H1 (cell line): ENCODE results near the gene TFG. TPM values are rescaled to one million over a fixed set of nuclear protein-coding genes. Genes with fewer than 3 reads are reported as not detected.

Experiments used
- CTCF ChIA-PET: fragments of 300-600 bp; sonication (Branson Sonifier 250); formaldehyde crosslinking; loops from one replicate; lab custom pipeline; 2021; ENCODE audit not compliant: partially characterized antibody; lab: Charles Lee
- POLR2A ChIA-PET: fragments of 300-600 bp; sonication (Branson Sonifier 250); formaldehyde crosslinking; loops from one replicate; lab custom pipeline; 2021; ENCODE audit warnings: inconsistent platforms; ENCODE audit not compliant: partially characterized antibody; lab: Charles Lee
- DNase-seq, 2 experiments: peaks; one replicate each; pipeline versions ENCODE4 v3.0.0 to v3.0.0-alpha.2; 2010 to 2022; ENCODE audit warnings: low spot score in 2 of 2, low read depth in 1 of 2, mixed read lengths in 1 of 2
- FAIRE-seq: peaks from 2 replicates; lab custom pipeline; 2011; peaks lifted over from hg19 to GRCh38; lab: Jason Lieb, UNC
- H2AFZ ChIP-seq: 2 replicates; pipeline ENCODE4 v1.8.1; 2012; ENCODE audit warnings: low read length, inconsistent platforms
- H2AK5ac ChIP-seq: 2 replicates; pipeline ENCODE4 v1.6.1; 2013; ENCODE audit warnings: low read depth, low read length
- H2BK120ac ChIP-seq: replicated peaks from 2 replicates; pipeline ENCODE3; 2013; ENCODE audit warnings: low read depth, low read length, inconsistent platforms
- H2BK12ac ChIP-seq: 2 replicates; pipeline ENCODE4 v1.6.1; 2013; ENCODE audit warnings: low read depth, low read length
- H2BK15ac ChIP-seq: 2 replicates; pipeline ENCODE4 v1.6.1; 2013; ENCODE audit warnings: low read length
- H2BK20ac ChIP-seq: 2 replicates; pipeline ENCODE4 v1.6.1; 2013; ENCODE audit warnings: low read length
- H2BK5ac ChIP-seq: 2 replicates; pipeline ENCODE4 v1.6.1; 2013; ENCODE audit warnings: low read depth, low read length
- H3K14ac ChIP-seq: 2 replicates; pipeline ENCODE4 v1.6.1; 2013; ENCODE audit warnings: inconsistent platforms; ENCODE audit not compliant: insufficient read length
- H3K18ac ChIP-seq: 2 replicates; pipeline ENCODE4 v1.6.1; 2013; ENCODE audit warnings: low read length; ENCODE audit errors: extremely low read depth
- H3K23ac ChIP-seq: 2 replicates; pipeline ENCODE4 v1.6.1; 2013; ENCODE audit warnings: inconsistent platforms; ENCODE audit not compliant: insufficient read length
- H3K23me2 ChIP-seq: 2 replicates; pipeline ENCODE4 v1.6.1; 2013; ENCODE audit warnings: low read depth, low read length
- H3K27ac ChIP-seq: 2 replicates; pipeline ENCODE4 v1.6.1; 2011; ENCODE audit warnings: low read depth, low read length, inconsistent platforms
- H3K27me3 ChIP-seq, 4 experiments: replicated peaks in 1 of 4; 1 replicate in 1 of 4; 2 replicates in 3 of 4; pipeline versions ENCODE4 v1.6.1 to v1.8.1; 2011 to 2013; ENCODE audit warnings: low read length in 3 of 4, mild to moderate bottlenecking in 3 of 4, inconsistent platforms in 2 of 4, mixed read lengths in 2 of 4, moderate library complexity in 1 of 4; ENCODE audit not compliant: control insufficient read depth in 3 of 4, insufficient read depth in 3 of 4; ENCODE audit errors: extremely low read depth in 1 of 4
- H3K36me3 ChIP-seq, 4 experiments: 2 replicates each; pipeline versions ENCODE4 v1.6.1 to v1.8.1; 2011 to 2013; ENCODE audit warnings: mild to moderate bottlenecking in 4 of 4, low read length in 3 of 4, moderate library complexity in 2 of 4, control low read depth in 1 of 4, inconsistent platforms in 1 of 4; ENCODE audit not compliant: insufficient read depth in 4 of 4, control insufficient read depth in 2 of 4
- H3K4ac ChIP-seq: replicated peaks from 2 replicates; pipeline ENCODE3; 2013; ENCODE audit warnings: low read length, low read depth, mixed read lengths, inconsistent platforms; ENCODE audit not compliant: insufficient read length
- H3K4me1 ChIP-seq, 4 experiments: replicated peaks in 1 of 4; 1 replicate in 1 of 4; 2 replicates in 3 of 4; pipeline versions ENCODE4 v1.6.1 to v1.8.1; 2011 to 2013; ENCODE audit warnings: low read length in 3 of 4, inconsistent platforms in 2 of 4, mixed read lengths in 1 of 4; ENCODE audit not compliant: insufficient read depth in 4 of 4, control insufficient read depth in 3 of 4
- H3K4me2 ChIP-seq, 2 experiments: 2 replicates each; pipeline versions ENCODE4 v1.6.1 to v1.8.1; 2011 to 2013; ENCODE audit warnings: low read depth in 2 of 2, low read length in 2 of 2, control low read depth in 1 of 2, inconsistent platforms in 1 of 2, mild to moderate bottlenecking in 1 of 2; ENCODE audit not compliant: insufficient read depth in 1 of 2
- H3K4me3 ChIP-seq, 4 experiments: fragments of 200-600, 300-600 bp in 1 of 4; sonication (generic), shearing (Covaris generic), sonication (Bioruptor Twin) in 1 of 4; 2 replicates each; pipeline versions ENCODE4 v1.5.1 to v1.8.1; 2011 to 2016; ENCODE audit warnings: low read length in 4 of 4, low read depth in 3 of 4, control low read depth in 2 of 4, inconsistent platforms in 2 of 4, mild to moderate bottlenecking in 2 of 4, mixed read lengths in 1 of 4, moderate library complexity in 1 of 4; ENCODE audit not compliant: insufficient read depth in 2 of 4; ENCODE audit errors: extremely low read depth in 1 of 4
- H3K56ac ChIP-seq: replicated peaks from 2 replicates; pipeline ENCODE3; 2013; ENCODE audit warnings: low read depth, mild to moderate bottlenecking, mixed read lengths, low read length, inconsistent platforms; ENCODE audit not compliant: insufficient read length
- H3K79me1 ChIP-seq: 2 replicates; pipeline ENCODE4 v1.6.1; 2013; ENCODE audit warnings: low read depth, low read length, control low read depth
- H3K79me2 ChIP-seq, 2 experiments: 2 replicates each; pipeline versions ENCODE4 v1.6.1 to v1.8.1; 2012 to 2013; ENCODE audit warnings: low read length in 2 of 2, mild to moderate bottlenecking in 2 of 2, inconsistent platforms in 1 of 2; ENCODE audit not compliant: insufficient read depth in 2 of 2, control insufficient read depth in 1 of 2
- H3K9ac ChIP-seq, 4 experiments: replicated peaks in 1 of 4; 1 replicate in 1 of 4; 2 replicates in 3 of 4; pipeline versions ENCODE4 v1.6.1 to v1.8.1; 2011 to 2013; ENCODE audit warnings: low read depth in 3 of 4, low read length in 3 of 4, control low read depth in 2 of 4, mild to moderate bottlenecking in 2 of 4, moderate library complexity in 2 of 4, inconsistent platforms in 1 of 4; ENCODE audit errors: extremely low read depth in 1 of 4
- H3K9me3 ChIP-seq, 2 experiments: 2 replicates each; pipeline versions ENCODE4 v1.6.1 to v1.8.1; 2012 to 2013; ENCODE audit warnings: mild to moderate bottlenecking in 2 of 2, moderate library complexity in 2 of 2, control low read depth in 1 of 2, inconsistent platforms in 1 of 2, low read depth in 1 of 2, low read length in 1 of 2, mixed read lengths in 1 of 2; ENCODE audit not compliant: insufficient read depth in 2 of 2
- H4K20me1 ChIP-seq, 2 experiments: replicated peaks in 1 of 2; 2 replicates each; pipeline versions ENCODE3 to v1.8.1; 2011 to 2013; ENCODE audit warnings: inconsistent platforms in 2 of 2, low read length in 2 of 2, mild to moderate bottlenecking in 1 of 2; ENCODE audit not compliant: insufficient read depth in 2 of 2, control insufficient read depth in 1 of 2
- H4K5ac ChIP-seq: 2 replicates; pipeline ENCODE4 v1.6.1; 2013; ENCODE audit warnings: low read length, low read depth, mixed read lengths, inconsistent platforms; ENCODE audit not compliant: insufficient read length
- H4K8ac ChIP-seq: 2 replicates; pipeline ENCODE4 v1.8.0; 2013; ENCODE audit warnings: mild to moderate bottlenecking, moderate library complexity, low read length, inconsistent platforms; ENCODE audit not compliant: insufficient read depth; ENCODE audit errors: extremely low read depth
- H4K91ac ChIP-seq: replicated peaks from 2 replicates; pipeline ENCODE3; 2013; ENCODE audit warnings: low read length, mixed read lengths, inconsistent platforms; ENCODE audit not compliant: insufficient read length
- BACH1 ChIP-seq: IDR thresholded peaks from 2 replicates; pipeline ENCODE4 v1.6.1; 2012; ENCODE audit warnings: low read length, improper control_type of control experiment
- BRCA1 ChIP-seq: IDR thresholded peaks from 2 replicates; pipeline ENCODE4 v1.6.1; 2012; ENCODE audit warnings: low read depth, low read length, improper control_type of control experiment
- GABPA ChIP-seq: IDR thresholded peaks from 2 replicates; pipeline ENCODE4 v1.6.1; 2011; ENCODE audit warnings: mild to moderate bottlenecking, low read length, moderate library complexity, borderline replicate concordance; ENCODE audit not compliant: insufficient read depth
- HDAC2 ChIP-seq, 2 experiments: fragments of 300-600 bp in 1 of 2; sonication (generic) in 1 of 2; IDR thresholded peaks; 2 replicates each; pipeline ENCODE4 v1.6.1; 2011 to 2012; ENCODE audit warnings: low read depth in 2 of 2, low read length in 2 of 2, mild to moderate bottlenecking in 2 of 2, moderate library complexity in 2 of 2, borderline replicate concordance in 1 of 2, inconsistent platforms in 1 of 2
- MAFK ChIP-seq: IDR thresholded peaks from 2 replicates; pipeline ENCODE4 v1.6.1; 2012; ENCODE audit warnings: low read depth, mild to moderate bottlenecking, improper control_type of control experiment, low read length
- SIN3A ChIP-seq, 2 experiments: IDR thresholded peaks in 1 of 2; conservative IDR thresholded peaks in 1 of 2; 2 replicates each; pipeline ENCODE4 v1.6.1; 2011 to 2012; ENCODE audit warnings: low read length in 2 of 2, improper control_type of control experiment in 1 of 2, low read depth in 1 of 2, mild to moderate bottlenecking in 1 of 2
- SRF ChIP-seq: IDR thresholded peaks from 2 replicates; pipeline ENCODE4 v1.6.1; 2011; ENCODE audit warnings: mild to moderate bottlenecking, low read depth, low read length, moderate library complexity
- WGBS, 2 experiments: shearing (Covaris generic) in 1 of 2; methylation state at CpG; one replicate each; pipeline versions ENCODE4 v1.1.6 to v1.1.7; 2013 to 2015; ENCODE audit warnings: low lambda C conversion rate in 2 of 2, mixed read lengths in 2 of 2, inconsistent platforms in 1 of 2, low coverage in 1 of 2, missing lambda C conversion rate in 1 of 2; ENCODE audit not compliant: insufficient replicate concordance in 2 of 2, insufficient coverage in 1 of 2, insufficient read length in 1 of 2; ENCODE audit errors: extremely low coverage in 1 of 2, missing lambda C conversion rate in 1 of 2; 5-methylcytosine and 5-hydroxymethylcytosine counted together
- polyA plus RNA-seq, 7 experiments: library from polyadenylated mRNA; depleted of rRNA in 3 of 7; stranded (reverse) in 5 of 7; unstranded in 2 of 7; fragments of >200 nt in 5 of 7; fragments of 200-250 nt in 2 of 7; gene quantifications; 1 replicate in 5 of 7; 2 replicates in 1 of 7; 4 replicates in 1 of 7; pipeline versions ENCODE4 v1.2.1 to v1.2.3, GENCODE V29; 2011 to 2013; ENCODE audit warnings: missing spikeins in 2 of 7, mixed read lengths in 2 of 7
- total RNA-seq: library from RNA; stranded (reverse); fragmentation: NEBNext Ultra II Directional; extraction: Animal tissue kit (Norgen Biotek cat#: 25700); gene quantifications from 2 replicates; pipeline ENCODE4 v1.2.1, GENCODE V29; 2021
- TF ChIP-seq, protein P1 (sequence below): IDR thresholded peaks from 2 replicates; pipeline ENCODE4 v1.6.1; 2011; ENCODE audit warnings: low read depth, mild to moderate bottlenecking, low read length; ENCODE audit not compliant: insufficient read depth
- TF ChIP-seq, protein P2 (sequence below): IDR thresholded peaks from 2 replicates; pipeline ENCODE4 v1.6.1; 2012; ENCODE audit warnings: inconsistent platforms

TFG gene
- total and polyA plus RNA-seq, 2 of the 8 experiments (the other 6 are each of a cell fraction or from before 2014, with no cell fraction given), result 81.9 to 98.4 TPM

DNA sequence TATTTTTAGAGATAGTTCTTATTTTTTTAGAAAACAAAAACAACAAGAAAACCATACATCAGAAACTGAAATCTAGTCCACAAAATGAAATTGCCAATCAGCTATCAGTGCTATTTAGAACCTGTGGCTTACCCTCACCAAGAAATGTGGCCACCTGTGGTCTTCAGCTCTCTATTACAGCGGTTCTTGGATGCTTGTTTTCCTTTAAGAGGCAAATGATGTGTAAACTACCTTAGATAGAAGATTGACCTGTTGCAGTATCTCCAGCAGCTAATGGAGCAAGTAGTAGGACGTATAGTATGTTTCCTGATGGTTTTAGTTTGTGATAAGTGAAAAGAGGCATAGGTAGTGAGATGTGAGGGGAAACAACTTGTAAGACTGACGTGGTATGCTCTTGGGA is 21.2 kb downstream of the TFG start:
- Histone ChIP-seq H2AFZ (no peak overlapping the region), H2BK12ac (no peak overlapping the region), H3K56ac (no peak overlapping the region), H3K4me1 (peaks cover 0 to 8% (median 5%) of the 10 kb centered on the region in 4 experiments; a peak in 3 of 7 replicates), H3K79me1 (no peaks in the 10 kb centered on the region), H2BK120ac (no peak overlapping the region), H3K27ac (no peak overlapping the region), H2BK15ac (no peak overlapping the region), H3K23me2 (no peaks in the 10 kb centered on the region), H3K79me2 (peaks cover 0 to 39% of the 10 kb centered on the region in 2 experiments; a peak in 2 of 4 replicates), H4K91ac (no peak overlapping the region), H3K14ac (no peak overlapping the region), H3K4me3 (no peak overlapping the region), H4K8ac (no peak overlapping the region), H3K4ac (no peak overlapping the region), H3K9me3 (no peaks in the 10 kb centered on the region), H3K18ac (no peak overlapping the region), H3K27me3 (no peaks in the 10 kb centered on the region), H3K9ac (no peak overlapping the region), H4K20me1 (peaks cover 2 to 4% of the 10 kb centered on the region in 2 experiments), H3K23ac (no peak overlapping the region), H2AK5ac (no peak overlapping the region), H2BK20ac (no peak overlapping the region), H3K36me3 (peaks cover 2 to 46% (median 11%) of the 10 kb centered on the region in 4 experiments; a peak in 7 of 8 replicates), H2BK5ac (no peak overlapping the region), H4K5ac (no peak overlapping the region), H3K4me2 (no peak overlapping the region)
- 73% methylated on average over 3 of the region's 3 CpGs; no CpG with 5 or more reads in 1 of the 2 experiments for WGBS, 2 experiments
- no peak for FAIRE-seq
- CTCF ChIA-PET, result interaction anchor here (0.9 to 1.5 kb wide), 3 partner anchors 20 to 46 kb away, joined by 3 to 5 read pairs (median 4); no protein-coding TSS in a partner anchor
- DNase-seq, result no peak
- POLR2A ChIA-PET, result interaction anchor here (1.1 kb wide), 1 partner anchor 15 kb away, joined by 3 read pairs; no protein-coding TSS in a partner anchor
- TF ChIP-seq SIN3A (conservative IDR thresholded peaks at IDR 0.05 in 1 of 2, IDR thresholded peaks at IDR 0.05 in 1 of 2; ENCODE audit: low read depth in 1 of 2, low read length in 2 of 2), result no peak
- TF ChIP-seq BACH1, result no peak
- TF ChIP-seq, protein P1, sequence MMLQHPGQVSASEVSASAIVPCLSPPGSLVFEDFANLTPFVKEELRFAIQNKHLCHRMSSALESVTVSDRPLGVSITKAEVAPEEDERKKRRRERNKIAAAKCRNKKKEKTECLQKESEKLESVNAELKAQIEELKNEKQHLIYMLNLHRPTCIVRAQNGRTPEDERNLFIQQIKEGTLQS, result no peak
- TF ChIP-seq MAFK, result no peak
- no peak for TF ChIP-seq HDAC2 (IDR thresholded peaks at IDR 0.05; ENCODE audit: borderline replicate concordance in 1 of 2, low read depth in 2 of 2, low read length in 2 of 2)
- TF ChIP-seq BRCA1, result no peak
- TF ChIP-seq GABPA, result no peak
- TF ChIP-seq, protein P2, sequence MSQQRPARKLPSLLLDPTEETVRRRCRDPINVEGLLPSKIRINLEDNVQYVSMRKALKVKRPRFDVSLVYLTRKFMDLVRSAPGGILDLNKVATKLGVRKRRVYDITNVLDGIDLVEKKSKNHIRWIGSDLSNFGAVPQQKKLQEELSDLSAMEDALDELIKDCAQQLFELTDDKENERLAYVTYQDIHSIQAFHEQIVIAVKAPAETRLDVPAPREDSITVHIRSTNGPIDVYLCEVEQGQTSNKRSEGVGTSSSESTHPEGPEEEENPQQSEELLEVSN, result no peak
- TF ChIP-seq SRF, result no peak
